Activated CD8-positive, alpha-beta memory T cell treated with anti-CD3 and anti-CD28 coated beads, Interleukin-2, amount 50 U/mL, for 4 hours (primary cell): ENCODE data around the gene ZNF385A.
"Not testable (repeated sequence)": the region's sequence is repeated elsewhere in the genome, so short reads cannot be mapped to it uniquely, and the experiment has no call there.

Experiments used
- DNase-seq: peaks from one replicate; pipeline ENCODE4 v3.0.0-alpha.2; 2020

ZNF385A gene

GRCh38 chr12:54352891-54353874, 31.4 kb downstream of the ZNF385A start:
- DNase-seq: no peak

GRCh38 chr12:54352022-54352531, 32.5 kb downstream of the ZNF385A start:
- DNase-seq: peak; percentile 50

- no peak for DNase-seq
These were observed 33.2 kb downstream of the ZNF385A start for GRCh38 chr12:54351341-54351740.

GRCh38 chr12:54350743-54351142, 33.8 kb downstream of the ZNF385A start:
- DNase-seq: no peak

GRCh38 chr12:54349679-54350078, 34.9 kb downstream of the ZNF385A start:
- DNase-seq: no peak

- no peak for DNase-seq
These were observed 35.5 kb downstream of the ZNF385A start for GRCh38 chr12:54349036-54349435.

GRCh38 chr12:54341378-54342300, 42.9 kb downstream of the ZNF385A start:
- no peak for DNase-seq

- no peak for DNase-seq
These were observed 43.7 kb downstream of the ZNF385A start for GRCh38 chr12:54340846-54341245.

- no peak for DNase-seq
These were observed 45.7 kb downstream of the ZNF385A start for GRCh38 chr12:54338698-54339296.

GRCh38 chr12:54337854-54338650, 46.5 kb downstream of the ZNF385A start:
- no peak for DNase-seq

- no peak for DNase-seq
These were observed 47.2 kb downstream of the ZNF385A start for GRCh38 chr12:54337280-54337842.

GRCh38 chr12:54333420-54334034, 51.0 kb downstream of the ZNF385A start:
- DNase-seq: no peak

GRCh38 chr12:54331461-54331860, 53.1 kb downstream of the ZNF385A start:
- no peak for DNase-seq

- no peak for DNase-seq
These were observed 54.1 kb downstream of the ZNF385A start for GRCh38 chr12:54330442-54330841.

GRCh38 chr12:54329759-54330158, 54.8 kb downstream of the ZNF385A start:
- no peak for DNase-seq

GRCh38 chr12:54328595-54329337, 55.8 kb downstream of the ZNF385A start:
- no peak for DNase-seq

GRCh38 chr12:54325442-54326109, 59.0 kb downstream of the ZNF385A start:
- not testable (repeated sequence) for DNase-seq

GRCh38 chr12:54324617-54325441, 59.7 kb downstream of the ZNF385A start, which contains the start of gene COPZ1:
COPZ1 (plus strand) TSS chr12:54325131; CDS start chr12:54325164, 33 bp downstream.
- peak; percentile 87 for DNase-seq

GRCh38 chr12:54321363-54321762, 63.2 kb downstream of the ZNF385A start:
- no peak for DNase-seq
